HepG2 (cell line): ENCODE results near the gene ADAT3. TPM values are rescaled to one million over a fixed set of nuclear protein-coding genes. Genes with fewer than 3 reads are reported as not detected.

Experiments used
- GABPB1 ChIP-seq: IDR thresholded peaks from 2 replicates; pipeline ENCODE4 v1.6.1; 2016; ENCODE audit warnings: mild to moderate bottlenecking, missing genetic modification reagents, moderate library complexity, missing compliant biosample characterization
- HES4 ChIP-seq: sonication (generic); formaldehyde crosslinking; IDR thresholded peaks from 2 replicates; pipeline ENCODE4 v1.9.0; 2021; ENCODE audit warnings: mild to moderate bottlenecking, missing genetic modification reagents, borderline replicate concordance
- MXD4 ChIP-seq: IDR thresholded peaks from 2 replicates; pipeline ENCODE4 v1.6.1; 2016; ENCODE audit warnings: mild to moderate bottlenecking, missing biosample characterization, missing genetic modification reagents
- MZF1 ChIP-seq: sonication (generic); formaldehyde crosslinking; IDR thresholded peaks from 2 replicates; pipeline ENCODE4 v1.8.1; 2023; ENCODE audit warnings: mild to moderate bottlenecking, missing genetic modification reagents, borderline replicate concordance
- PHF20 ChIP-seq: sonication (generic); formaldehyde crosslinking; IDR thresholded peaks from 2 replicates; pipeline ENCODE4 v1.5.0; 2020; ENCODE audit warnings: mild to moderate bottlenecking, missing genetic modification reagents
- SAFB2 ChIP-seq: sonication (generic); formaldehyde crosslinking; IDR thresholded peaks from 2 replicates; pipeline ENCODE4 v1.5.1; 2020; ENCODE audit warnings: missing genetic modification reagents, low read depth, mild to moderate bottlenecking, borderline replicate concordance
- SMARCE1 ChIP-seq: fragments of 450-650 bp; IDR thresholded peaks from 2 replicates; pipeline ENCODE4 v1.6.1; 2017; ENCODE audit warnings: borderline replicate concordance
- ZNF496 ChIP-seq: sonication (generic); formaldehyde crosslinking; IDR thresholded peaks from 2 replicates; pipeline ENCODE4 v1.8.1; 2023; ENCODE audit warnings: mild to moderate bottlenecking, moderate library complexity, missing genetic modification reagents; ENCODE audit not compliant: insufficient replicate concordance
- ZNF749 ChIP-seq: sonication (generic); formaldehyde crosslinking; IDR thresholded peaks from 2 replicates; pipeline ENCODE4 v1.8.0; 2022; ENCODE audit warnings: mild to moderate bottlenecking, missing genetic modification reagents, moderate library complexity, borderline replicate concordance
- ZNF839 ChIP-seq: sonication (generic); formaldehyde crosslinking; IDR thresholded peaks from 2 replicates; pipeline ENCODE4 v1.4.0; 2020; ENCODE audit warnings: missing genetic modification reagents, mild to moderate bottlenecking, borderline replicate concordance
- polyA plus RNA-seq, 8 experiments: library from polyadenylated mRNA; depleted of rRNA in 3 of 8; stranded (reverse) in 7 of 8; unstranded in 1 of 8; fragments of >200 nt; fragmentation: Illumina TruSeq in 4 of 8; extraction: Trizol in 4 of 8; gene quantifications; 2 replicates each; pipeline versions ENCODE4 v1.2.1 to v1.2.3, GENCODE V29; 2011 to 2016; ENCODE audit warnings: low read depth in 4 of 8, missing spikeins in 1 of 8, mixed read lengths in 1 of 8; ENCODE audit not compliant: insufficient read depth in 1 of 8
- total RNA-seq, 5 experiments: library from RNA; depleted of rRNA; stranded (reverse); fragments of >200 nt; fragmentation: Illumina TruSeq; extraction: Trizol; gene quantifications; 2 replicates each; pipeline ENCODE4 v1.2.3, GENCODE V29; 2016; ENCODE audit warnings: low read depth in 1 of 5
- TF ChIP-seq, protein P1 (sequence below): IDR thresholded peaks from 2 replicates; pipeline ENCODE4 v1.6.1; 2016; ENCODE audit warnings: low read depth
- TF ChIP-seq, protein P2 (sequence below): sonication (generic); formaldehyde crosslinking; IDR thresholded peaks from 2 replicates; pipeline ENCODE4 v1.4.0; 2020; ENCODE audit warnings: missing genetic modification reagents, borderline replicate concordance
- TF ChIP-seq, protein P3 (sequence below): sonication (generic); formaldehyde crosslinking; IDR thresholded peaks from 2 replicates; pipeline ENCODE4 v1.4.0; 2020; ENCODE audit warnings: missing genetic modification reagents
- TF ChIP-seq, protein P4 (sequence below): sonication (generic); formaldehyde crosslinking; IDR thresholded peaks from 2 replicates; pipeline ENCODE4 v1.4.0; 2020; ENCODE audit warnings: mild to moderate bottlenecking, missing genetic modification reagents

The ADAT3 gene
- total and polyA plus RNA-seq, 2 of the 13 experiments (the other 11 are each of a cell fraction or from before 2014, with no cell fraction given), result 0.95 to 3.5 TPM

DNA sequence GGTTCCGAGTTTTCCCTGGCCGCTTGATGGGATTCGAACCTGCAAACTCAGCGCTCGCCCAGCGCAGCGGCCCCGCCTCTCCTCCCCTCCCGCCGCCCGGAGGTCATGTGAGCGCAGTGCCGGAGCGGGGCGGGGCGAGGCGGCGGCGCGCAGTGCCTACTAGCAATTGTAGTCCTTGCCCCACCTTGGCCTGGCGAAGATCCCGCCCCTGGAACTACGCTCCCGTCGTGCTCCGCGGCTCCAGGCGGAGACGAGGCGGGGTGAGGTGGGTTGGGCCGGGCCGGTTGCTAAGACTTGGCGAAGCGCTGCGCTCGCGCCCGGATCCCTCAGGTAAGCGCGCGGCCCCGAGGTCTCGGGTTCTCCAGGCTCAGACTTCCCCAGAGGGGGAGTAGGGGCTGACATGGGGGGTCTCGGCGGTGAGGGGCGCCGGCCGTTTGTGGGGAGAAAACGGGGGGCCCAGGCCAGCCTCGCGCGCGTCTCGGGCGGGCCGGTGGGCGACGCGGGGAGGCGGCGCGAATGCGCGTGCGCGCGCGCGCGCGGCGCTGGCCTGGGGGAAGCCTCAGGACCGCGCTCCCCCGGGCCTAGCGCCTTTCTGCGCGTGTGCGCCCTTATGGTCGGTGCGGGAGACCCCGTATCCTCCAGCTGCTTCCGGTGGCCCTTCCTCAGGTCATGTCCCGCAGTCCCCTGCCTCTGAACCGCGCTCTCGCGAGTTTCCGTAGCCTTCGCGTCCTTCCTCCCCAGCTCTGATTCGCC, at the start of gene ADAT3, which contains the start of gene SCAMP4 (continued):
- TF ChIP-seq, protein P1, sequence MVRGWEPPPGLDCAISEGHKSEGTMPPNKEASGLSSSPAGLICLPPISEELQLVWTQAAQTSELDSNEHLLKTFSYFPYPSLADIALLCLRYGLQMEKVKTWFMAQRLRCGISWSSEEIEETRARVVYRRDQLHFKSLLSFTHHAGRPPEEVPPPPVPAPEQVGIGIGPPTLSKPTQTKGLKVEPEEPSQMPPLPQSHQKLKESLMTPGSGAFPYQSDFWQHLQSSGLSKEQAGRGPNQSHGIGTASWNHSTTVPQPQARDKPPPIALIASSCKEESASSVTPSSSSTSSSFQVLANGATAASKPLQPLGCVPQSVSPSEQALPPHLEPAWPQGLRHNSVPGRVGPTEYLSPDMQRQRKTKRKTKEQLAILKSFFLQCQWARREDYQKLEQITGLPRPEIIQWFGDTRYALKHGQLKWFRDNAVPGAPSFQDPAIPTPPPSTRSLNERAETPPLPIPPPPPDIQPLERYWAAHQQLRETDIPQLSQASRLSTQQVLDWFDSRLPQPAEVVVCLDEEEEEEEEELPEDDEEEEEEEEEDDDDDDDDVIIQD (CRISPR knock-in tag), result peak; percentile 37; the same call in 1 of the 2 replicates
- TF ChIP-seq PHF20 (CRISPR knock-in tag) (peak; percentile 60), MXD4 (CRISPR knock-in tag) (no peak), GABPB1 (CRISPR knock-in tag) (peak; percentile 94), ZNF839 (CRISPR knock-in tag) (no peak), ZNF749 (CRISPR knock-in tag) (no peak), MZF1 (CRISPR knock-in tag) (no peak), SAFB2 (CRISPR knock-in tag) (peak; percentile 60; the same call in 1 of the 2 replicates), SMARCE1 (no peak), HES4 (CRISPR knock-in tag) (peak; percentile 70; the same call in 1 of the 2 replicates), ZNF496 (CRISPR knock-in tag) (no peak)
- TF ChIP-seq, protein P2, sequence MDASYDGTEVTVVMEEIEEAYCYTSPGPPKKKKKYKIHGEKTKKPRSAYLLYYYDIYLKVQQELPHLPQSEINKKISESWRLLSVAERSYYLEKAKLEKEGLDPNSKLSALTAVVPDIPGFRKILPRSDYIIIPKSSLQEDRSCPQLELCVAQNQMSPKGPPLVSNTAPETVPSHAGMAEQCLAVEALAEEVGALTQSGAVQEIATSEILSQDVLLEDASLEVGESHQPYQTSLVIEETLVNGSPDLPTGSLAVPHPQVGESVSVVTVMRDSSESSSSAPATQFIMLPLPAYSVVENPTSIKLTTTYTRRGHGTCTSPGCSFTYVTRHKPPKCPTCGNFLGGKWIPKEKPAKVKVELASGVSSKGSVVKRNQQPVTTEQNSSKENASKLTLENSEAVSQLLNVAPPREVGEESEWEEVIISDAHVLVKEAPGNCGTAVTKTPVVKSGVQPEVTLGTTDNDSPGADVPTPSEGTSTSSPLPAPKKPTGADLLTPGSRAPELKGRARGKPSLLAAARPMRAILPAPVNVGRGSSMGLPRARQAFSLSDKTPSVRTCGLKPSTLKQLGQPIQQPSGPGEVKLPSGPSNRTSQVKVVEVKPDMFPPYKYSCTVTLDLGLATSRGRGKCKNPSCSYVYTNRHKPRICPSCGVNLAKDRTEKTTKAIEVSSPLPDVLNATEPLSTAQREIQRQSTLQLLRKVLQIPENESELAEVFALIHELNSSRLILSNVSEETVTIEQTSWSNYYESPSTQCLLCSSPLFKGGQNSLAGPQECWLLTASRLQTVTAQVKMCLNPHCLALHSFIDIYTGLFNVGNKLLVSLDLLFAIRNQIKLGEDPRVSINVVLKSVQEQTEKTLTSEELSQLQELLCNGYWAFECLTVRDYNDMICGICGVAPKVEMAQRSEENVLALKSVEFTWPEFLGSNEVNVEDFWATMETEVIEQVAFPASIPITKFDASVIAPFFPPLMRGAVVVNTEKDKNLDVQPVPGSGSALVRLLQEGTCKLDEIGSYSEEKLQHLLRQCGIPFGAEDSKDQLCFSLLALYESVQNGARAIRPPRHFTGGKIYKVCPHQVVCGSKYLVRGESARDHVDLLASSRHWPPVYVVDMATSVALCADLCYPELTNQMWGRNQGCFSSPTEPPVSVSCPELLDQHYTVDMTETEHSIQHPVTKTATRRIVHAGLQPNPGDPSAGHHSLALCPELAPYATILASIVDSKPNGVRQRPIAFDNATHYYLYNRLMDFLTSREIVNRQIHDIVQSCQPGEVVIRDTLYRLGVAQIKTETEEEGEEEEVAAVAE (CRISPR knock-in tag), result peak; percentile 25; the same call in 1 of the 2 replicates
- TF ChIP-seq, protein P3, sequence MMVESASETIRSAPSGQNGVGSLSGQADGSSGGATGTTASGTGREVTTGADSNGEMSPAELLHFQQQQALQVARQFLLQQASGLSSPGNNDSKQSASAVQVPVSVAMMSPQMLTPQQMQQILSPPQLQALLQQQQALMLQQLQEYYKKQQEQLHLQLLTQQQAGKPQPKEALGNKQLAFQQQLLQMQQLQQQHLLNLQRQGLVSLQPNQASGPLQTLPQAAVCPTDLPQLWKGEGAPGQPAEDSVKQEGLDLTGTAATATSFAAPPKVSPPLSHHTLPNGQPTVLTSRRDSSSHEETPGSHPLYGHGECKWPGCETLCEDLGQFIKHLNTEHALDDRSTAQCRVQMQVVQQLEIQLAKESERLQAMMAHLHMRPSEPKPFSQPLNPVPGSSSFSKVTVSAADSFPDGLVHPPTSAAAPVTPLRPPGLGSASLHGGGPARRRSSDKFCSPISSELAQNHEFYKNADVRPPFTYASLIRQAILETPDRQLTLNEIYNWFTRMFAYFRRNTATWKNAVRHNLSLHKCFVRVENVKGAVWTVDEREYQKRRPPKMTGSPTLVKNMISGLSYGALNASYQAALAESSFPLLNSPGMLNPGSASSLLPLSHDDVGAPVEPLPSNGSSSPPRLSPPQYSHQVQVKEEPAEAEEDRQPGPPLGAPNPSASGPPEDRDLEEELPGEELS (CRISPR knock-in tag), result no peak; the same call in 1 of the 2 replicates
- TF ChIP-seq, protein P4, sequence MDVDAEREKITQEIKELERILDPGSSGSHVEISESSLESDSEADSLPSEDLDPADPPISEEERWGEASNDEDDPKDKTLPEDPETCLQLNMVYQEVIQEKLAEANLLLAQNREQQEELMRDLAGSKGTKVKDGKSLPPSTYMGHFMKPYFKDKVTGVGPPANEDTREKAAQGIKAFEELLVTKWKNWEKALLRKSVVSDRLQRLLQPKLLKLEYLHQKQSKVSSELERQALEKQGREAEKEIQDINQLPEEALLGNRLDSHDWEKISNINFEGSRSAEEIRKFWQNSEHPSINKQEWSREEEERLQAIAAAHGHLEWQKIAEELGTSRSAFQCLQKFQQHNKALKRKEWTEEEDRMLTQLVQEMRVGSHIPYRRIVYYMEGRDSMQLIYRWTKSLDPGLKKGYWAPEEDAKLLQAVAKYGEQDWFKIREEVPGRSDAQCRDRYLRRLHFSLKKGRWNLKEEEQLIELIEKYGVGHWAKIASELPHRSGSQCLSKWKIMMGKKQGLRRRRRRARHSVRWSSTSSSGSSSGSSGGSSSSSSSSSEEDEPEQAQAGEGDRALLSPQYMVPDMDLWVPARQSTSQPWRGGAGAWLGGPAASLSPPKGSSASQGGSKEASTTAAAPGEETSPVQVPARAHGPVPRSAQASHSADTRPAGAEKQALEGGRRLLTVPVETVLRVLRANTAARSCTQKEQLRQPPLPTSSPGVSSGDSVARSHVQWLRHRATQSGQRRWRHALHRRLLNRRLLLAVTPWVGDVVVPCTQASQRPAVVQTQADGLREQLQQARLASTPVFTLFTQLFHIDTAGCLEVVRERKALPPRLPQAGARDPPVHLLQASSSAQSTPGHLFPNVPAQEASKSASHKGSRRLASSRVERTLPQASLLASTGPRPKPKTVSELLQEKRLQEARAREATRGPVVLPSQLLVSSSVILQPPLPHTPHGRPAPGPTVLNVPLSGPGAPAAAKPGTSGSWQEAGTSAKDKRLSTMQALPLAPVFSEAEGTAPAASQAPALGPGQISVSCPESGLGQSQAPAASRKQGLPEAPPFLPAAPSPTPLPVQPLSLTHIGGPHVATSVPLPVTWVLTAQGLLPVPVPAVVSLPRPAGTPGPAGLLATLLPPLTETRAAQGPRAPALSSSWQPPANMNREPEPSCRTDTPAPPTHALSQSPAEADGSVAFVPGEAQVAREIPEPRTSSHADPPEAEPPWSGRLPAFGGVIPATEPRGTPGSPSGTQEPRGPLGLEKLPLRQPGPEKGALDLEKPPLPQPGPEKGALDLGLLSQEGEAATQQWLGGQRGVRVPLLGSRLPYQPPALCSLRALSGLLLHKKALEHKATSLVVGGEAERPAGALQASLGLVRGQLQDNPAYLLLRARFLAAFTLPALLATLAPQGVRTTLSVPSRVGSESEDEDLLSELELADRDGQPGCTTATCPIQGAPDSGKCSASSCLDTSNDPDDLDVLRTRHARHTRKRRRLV (CRISPR knock-in tag), result no peak
